SKM-1 (cell line): ENCODE measurements around the gene AFAP1.

Experiments
- DNase-seq: peaks from one replicate; lab custom pipeline; 2025; ENCODE audit not compliant: unreplicated experiment; lab: John Stamatoyannopoulos, UW

Gene AFAP1

GRCh38 chr4:7826176-7826908, 113.3 kb downstream of the AFAP1 start:
- DNase-seq = no peak

- DNase-seq = no peak
Observed at GRCh38 chr4:7824218-7824617, 115.4 kb downstream of the AFAP1 start.

GRCh38 chr4:7823416-7823824, 116.2 kb downstream of the AFAP1 start:
- DNase-seq = no peak

GRCh38 chr4:7822877-7823276, 116.8 kb downstream of the AFAP1 start:
- no peak for DNase-seq

GRCh38 chr4:7822137-7822505, 117.5 kb downstream of the AFAP1 start:
- no peak for DNase-seq

- no peak for DNase-seq
Observed at GRCh38 chr4:7821245-7822136, 118.2 kb downstream of the AFAP1 start.

- DNase-seq = no peak
Observed at GRCh38 chr4:7820031-7820818, 119.4 kb downstream of the AFAP1 start.

- DNase-seq = no peak
Observed at GRCh38 chr4:7819446-7819845, 120.2 kb downstream of the AFAP1 start.

GRCh38 chr4:7818399-7818911, 121.2 kb downstream of the AFAP1 start:
- DNase-seq = no peak

- no peak for DNase-seq
Observed at GRCh38 chr4:7817877-7818398, 121.7 kb downstream of the AFAP1 start.

- no peak for DNase-seq
Observed at GRCh38 chr4:7816771-7817170, 122.9 kb downstream of the AFAP1 start.

- DNase-seq = no peak
Observed at GRCh38 chr4:7815981-7816380, 123.7 kb downstream of the AFAP1 start.

GRCh38 chr4:7815562-7815961, 124.1 kb downstream of the AFAP1 start:
- DNase-seq = no peak

GRCh38 chr4:7814451-7814850, 125.2 kb downstream of the AFAP1 start:
- no peak for DNase-seq

GRCh38 chr4:7813674-7814073, 126.0 kb downstream of the AFAP1 start:
- no peak for DNase-seq

- DNase-seq = no peak
Observed at GRCh38 chr4:7812921-7813320, 126.7 kb downstream of the AFAP1 start.

GRCh38 chr4:7812231-7812857, 127.3 kb downstream of the AFAP1 start:
- no peak for DNase-seq

GRCh38 chr4:7811536-7812191, 128.0 kb downstream of the AFAP1 start:
- no peak for DNase-seq

- no peak for DNase-seq
Observed at GRCh38 chr4:7810783-7811535, 128.7 kb downstream of the AFAP1 start.
